Measurements from ENCODE around the gene IFT43. TPM values are rescaled to one million over a fixed set of nuclear protein-coding genes. Genes with fewer than 3 reads are reported as not detected.

IFT43 gene
- total and polyA plus RNA-seq, 2 donors (not counting 3 experiments of a cell fraction or from before 2014, with no cell fraction given) = 22.3 to 39.0 TPM

GRCh38 chr14:76006253-76006652 is 20.7 kb downstream of the IFT43 start:
- Histone ChIP-seq H4K20me1 (replicated peaks; ENCODE audit: control insufficient read depth, extremely low read depth, insufficient read depth, low read length) (no peaks in the 10 kb centered on the region), H3K9me1 (replicated peaks; ENCODE audit: control insufficient read depth, extremely low read depth, insufficient read depth, low read length) (no peaks in the 10 kb centered on the region), H3K9ac (replicated peaks; ENCODE audit: extremely low read depth, insufficient read depth, low read length) (no peak overlapping the region), H3K4me3 (replicated peaks in 1 of 3; ENCODE audit: insufficient read depth in 1 of 3, low read depth in 1 of 3, low read length in 3 of 3) (no peak overlapping the region), H3K4me2 (ENCODE audit: insufficient read depth, low read length) (no peak overlapping the region), H2AFZ (ENCODE audit: low read depth, low read length) (no peak overlapping the region), H3K27me3 (ENCODE audit: control insufficient read depth in 2 of 2, insufficient read depth in 2 of 2, low read length in 2 of 2) (no peaks in the 10 kb centered on the region), H3K36me3 (ENCODE audit: control insufficient read depth in 2 of 2, extremely low read depth in 1 of 2, insufficient read depth in 2 of 2, low read length in 2 of 2) (peaks cover 2 to 14% of the 10 kb centered on the region in 2 experiments), H3K9me3 (replicated peaks; ENCODE audit: control insufficient read depth, insufficient read depth, low read length) (no peaks in the 10 kb centered on the region), H3K4me1 (ENCODE audit: control insufficient read depth, extremely low read depth, insufficient read depth, low read length) (no peaks in the 10 kb centered on the region), H3K27ac (ENCODE audit: insufficient read depth, low read depth, low read length) (no peak overlapping the region), H3K79me2 (ENCODE audit: control insufficient read depth, insufficient read depth, low read length) (no peaks in the 10 kb centered on the region)
- TF ChIP-seq EZH2 (IDR thresholded peaks at IDR 0.05; ENCODE audit: borderline replicate concordance, low read depth, low read length, severe bottlenecking) (no peak), MYC (IDR thresholded peaks at IDR 0.05; ENCODE audit: low read depth, low read length) (no peak), CTCF (IDR thresholded peaks at IDR 0.05; ENCODE audit: extremely low read depth in 1 of 2, insufficient read depth in 1 of 2, low read depth in 1 of 2, low read length in 2 of 2) (no peak), FOS (IDR thresholded peaks at IDR 0.05; ENCODE audit: borderline replicate concordance, insufficient read depth, low read length) (no peak), MAX (IDR thresholded peaks at IDR 0.05; ENCODE audit: insufficient read depth, insufficient read length) (no peak), POLR2AphosphoS5 (IDR thresholded peaks at IDR 0.05; ENCODE audit: insufficient read depth, low read depth, low read length) (no peak), POLR2A (IDR thresholded peaks at IDR 0.05; ENCODE audit: low read depth, low read length) (no peak), JUN (IDR thresholded peaks at IDR 0.05; ENCODE audit: borderline replicate concordance, insufficient read depth, insufficient read length, low read depth) (no peak), GATA2 (IDR thresholded peaks at IDR 0.05; ENCODE audit: insufficient read depth, insufficient read length, low read depth, low read length) (no peak)
- no TSS peak for BruUV-seq (replicated peaks)
- DNase-seq (ENCODE audit: low read depth, low spot score) = no peak
- intact Hi-C loops (cut with micrococcal nuclease) (no loop called here), dilution Hi-C loops (cut with MboI; ENCODE audit: extremely low pct_ligation_motif_present, low sequenced_read_pairs) (no loop called here)
- no peak for FAIRE-seq
- ChIA-PET POLR2A (no interaction called here), CTCF (interaction anchor here (0.9 to 2.6 kb wide), 4 partner anchors 8 to 297 kb away, joined by 4 to 8 read pairs (median 5); no protein-coding TSS in a partner anchor)
